HTERT RPE-1 (cell line): ENCODE results near the gene GLTP.

Experiments used
- in situ Hi-C: fragments of 300-500 bp; cut with MboI; formaldehyde crosslinking; loops from 4 replicates; pipeline ENCODE4 v1.14.3; 2020; ENCODE audit warnings: low sequenced_read_pairs

Gene GLTP

GRCh38 chr12:109803678-109804077, 76.7 kb downstream of the GLTP start:
- in situ Hi-C loops, result no loop called here

GRCh38 chr12:109802828-109803227, 77.5 kb downstream of the GLTP start:
- in situ Hi-C loops, result no loop called here
